Stromal cell of bone marrow (primary cell): ENCODE measurements around the gene EIF2B1.
A peak's percentile ranks its signal among the peaks of the same experiment; 100 is the strongest.

ENCODE experiments used
- DNase-seq: peaks from one replicate; pipeline ENCODE4 v3.0.0-alpha.2; 2012; ENCODE audit warnings: low read depth

Gene EIF2B1

DNA sequence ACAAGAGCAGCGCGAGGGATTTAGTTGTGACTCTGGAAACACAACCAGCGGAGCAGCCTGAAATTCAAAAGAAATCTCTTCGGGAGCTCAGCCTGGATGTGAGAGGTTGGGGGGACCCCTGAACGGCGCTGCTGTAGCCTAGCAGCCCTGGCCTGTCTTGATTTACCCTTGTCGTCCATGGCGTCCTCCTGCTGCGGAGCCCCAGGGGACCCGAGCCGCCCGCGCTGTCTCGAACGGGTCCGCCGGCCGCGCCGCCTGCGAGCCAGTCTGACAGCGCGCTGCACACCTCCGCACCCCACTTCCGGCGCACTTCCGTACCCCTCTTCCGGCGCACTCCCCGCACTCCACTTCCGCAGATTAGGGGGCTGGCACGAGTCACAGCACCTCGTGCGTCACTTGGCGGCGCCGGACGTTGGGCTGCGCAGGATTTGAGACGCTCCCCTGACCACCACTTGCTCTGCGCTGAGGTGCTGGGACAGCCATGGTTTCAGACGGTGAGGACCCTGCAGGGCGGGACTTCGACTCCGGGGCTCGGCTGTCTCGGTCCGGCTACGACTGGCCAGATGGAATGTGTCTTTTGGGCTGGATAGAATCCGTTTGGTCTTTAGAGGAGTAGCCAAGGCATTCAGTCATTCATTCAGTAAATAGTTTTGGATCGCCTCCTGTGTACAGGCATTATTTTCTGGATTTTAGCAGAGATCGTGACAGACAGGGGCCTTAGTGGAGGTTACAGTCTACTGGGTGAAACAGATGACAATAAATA is at the start of gene EIF2B1, which contains the start of gene GTF2H3:
Gene EIF2B1 (minus strand): TSS at position 308 of the 763 bp plus-strand sequence. CDS start 129 bp downstream, at position 179.
Gene GTF2H3 (plus strand): TSS at position 451 of the 763 bp plus-strand sequence. CDS start 31 bp downstream, at position 482.
- DNase-seq = peak; percentile 93

DNA sequence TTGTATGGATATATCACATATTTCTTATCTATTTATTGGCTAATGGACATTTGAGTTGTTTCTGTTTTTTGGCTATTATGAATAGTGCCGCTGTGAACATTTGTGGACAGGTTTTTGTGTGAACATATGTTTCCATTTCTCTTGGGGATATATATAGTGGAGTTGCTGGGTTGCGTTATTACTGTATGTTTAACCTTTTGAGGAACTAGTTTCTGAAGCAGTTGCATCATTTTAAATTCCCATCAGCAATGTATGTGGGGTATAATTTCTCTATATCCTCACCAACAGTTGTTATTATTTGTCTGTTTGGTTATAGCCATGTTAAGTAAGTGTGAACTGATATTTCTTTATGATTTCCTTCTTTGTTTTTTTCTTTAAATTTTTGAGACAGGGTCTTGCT is 48.1 kb upstream of the EIF2B1 start:
- DNase-seq = no peak

DNA sequence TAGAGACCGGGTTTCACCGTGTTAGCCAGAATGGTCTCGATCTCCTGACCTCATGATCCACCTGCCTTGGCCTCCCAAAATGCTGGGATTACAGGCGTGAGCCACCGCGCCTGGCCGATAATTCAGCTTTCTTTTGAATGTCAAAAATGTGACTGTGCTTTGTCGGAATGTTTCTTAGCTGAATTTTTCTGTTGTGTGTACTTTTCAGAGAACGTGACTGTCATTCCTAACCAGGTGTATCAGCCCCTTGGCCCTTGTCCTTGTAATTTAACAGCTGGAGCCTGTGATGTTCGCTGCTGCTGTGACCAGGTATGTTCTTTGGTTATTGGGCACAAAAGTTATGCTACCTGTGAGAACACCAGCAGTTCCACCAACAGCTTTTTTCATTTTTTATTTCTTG is 45.5 kb upstream of the EIF2B1 start:
- no peak for DNase-seq

DNA sequence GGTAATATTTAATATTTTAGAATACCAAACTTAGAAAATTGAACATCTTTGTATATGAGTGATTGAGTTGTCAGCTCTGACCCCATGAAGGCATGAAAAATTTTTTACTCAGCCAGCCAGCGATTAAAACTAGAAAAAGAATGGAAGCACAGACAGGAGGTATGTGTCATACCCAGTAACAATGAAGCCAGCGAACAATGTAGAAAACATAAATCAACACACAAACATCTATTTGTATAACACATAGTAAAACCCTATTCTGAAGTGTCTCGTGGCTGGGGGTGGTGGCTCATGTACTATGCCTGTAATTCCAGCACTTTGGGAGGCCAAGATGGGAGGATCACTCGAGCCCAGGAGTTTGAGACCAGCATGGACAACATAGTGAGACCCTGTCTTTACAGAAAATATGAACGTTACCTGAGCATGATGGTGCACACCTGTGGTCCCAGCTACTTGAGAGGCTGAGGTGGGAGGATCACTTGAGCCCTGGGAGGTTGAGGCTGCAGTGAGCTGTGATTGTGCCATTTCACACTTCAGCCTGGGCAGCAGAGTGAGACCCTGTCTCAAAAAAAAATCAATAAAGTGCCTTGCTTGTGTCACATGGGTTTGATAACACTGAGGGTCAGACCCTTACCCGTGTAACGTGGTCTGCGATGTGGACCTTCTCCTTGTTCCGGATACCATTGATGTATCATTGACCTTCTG is 43.3 kb upstream of the EIF2B1 start:
- DNase-seq = no peak

DNA sequence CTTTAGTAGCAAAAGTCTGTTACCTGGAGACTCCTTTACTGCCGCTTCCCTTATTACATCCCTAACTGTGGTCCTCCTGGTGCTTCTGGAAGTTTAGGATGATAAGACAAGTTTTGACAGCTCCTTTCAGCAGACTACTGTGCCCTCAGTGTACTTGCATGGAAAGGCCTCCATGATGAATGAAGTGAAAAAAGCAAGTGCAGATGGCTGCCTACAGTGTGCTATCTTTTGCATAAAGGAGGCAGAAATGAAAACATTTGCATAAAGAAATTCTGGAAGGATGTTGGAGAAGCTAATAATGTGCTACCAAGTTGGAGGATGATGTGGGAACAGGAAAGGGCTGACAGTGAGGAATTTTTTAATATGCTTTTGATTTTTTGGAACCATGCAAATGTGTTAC is 42.0 kb upstream of the EIF2B1 start:
- no peak for DNase-seq

DNA sequence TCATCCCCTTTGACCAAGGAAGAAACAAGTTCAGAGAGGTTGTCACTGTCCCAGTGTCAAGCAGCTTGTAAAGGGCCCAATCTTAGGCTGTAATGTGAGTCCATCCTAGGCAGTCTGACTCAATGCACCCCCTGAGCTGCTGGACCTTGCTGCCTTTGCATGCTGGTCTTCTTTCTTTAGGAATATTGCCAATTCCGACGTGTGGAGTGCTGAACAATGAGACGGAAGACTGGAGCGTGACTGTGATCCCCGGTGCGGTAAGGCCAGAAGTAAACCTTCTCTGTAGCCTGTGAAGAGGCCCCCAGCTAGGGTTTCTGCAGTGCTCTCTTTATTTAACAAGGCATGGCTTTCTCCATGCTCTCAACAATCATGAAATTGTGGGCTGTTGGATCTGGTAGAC is 38.4 kb upstream of the EIF2B1 start:
- no peak for DNase-seq

DNA sequence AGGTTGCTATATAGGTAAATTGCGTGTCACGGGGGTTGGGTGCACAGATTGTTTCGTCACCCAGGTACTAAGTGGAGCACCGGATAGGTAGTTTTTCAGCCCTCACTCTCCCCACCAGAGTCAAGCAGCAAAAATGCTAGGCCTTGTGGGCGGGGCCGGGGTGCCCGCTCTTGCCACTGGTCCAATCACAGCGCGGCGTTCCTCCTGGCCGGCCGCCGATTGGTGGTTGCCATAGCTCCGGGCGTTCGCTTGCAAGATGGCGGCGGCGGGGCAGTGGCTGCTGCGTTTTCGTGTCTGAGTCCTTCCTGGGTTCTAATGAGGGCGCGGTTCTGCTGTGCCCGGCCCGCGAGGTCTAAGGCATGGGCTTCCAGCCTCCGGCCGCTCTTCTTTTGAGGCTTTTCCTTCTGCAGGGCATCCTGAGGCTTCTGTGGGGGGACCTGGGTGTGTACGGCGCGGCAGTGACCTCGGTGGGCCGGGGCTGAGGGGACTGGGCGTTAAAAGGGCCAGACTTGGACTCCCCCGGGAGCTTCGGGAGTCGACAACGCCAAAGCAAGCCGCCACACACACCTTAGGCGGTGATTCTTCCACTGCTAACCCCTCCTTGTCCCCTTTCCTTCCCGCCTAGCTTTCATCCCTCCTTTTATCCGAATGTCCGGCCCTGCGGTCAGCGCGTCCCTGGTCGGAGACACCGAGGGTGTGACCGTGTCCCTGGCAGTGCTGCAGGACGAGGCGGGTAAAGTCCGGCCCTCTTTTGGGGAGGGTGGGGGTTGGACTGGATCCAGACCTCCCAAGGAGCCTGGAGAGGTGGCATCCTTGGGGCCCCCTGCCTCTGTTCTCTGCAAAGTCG is 37.6 kb upstream of the EIF2B1 start, which contains the start of gene TCTN2:
Gene TCTN2 (plus strand): TSS at position 232 of the 847 bp plus-strand sequence. CDS start 128 bp downstream, at position 360.
- DNase-seq = peak; percentile 88

DNA sequence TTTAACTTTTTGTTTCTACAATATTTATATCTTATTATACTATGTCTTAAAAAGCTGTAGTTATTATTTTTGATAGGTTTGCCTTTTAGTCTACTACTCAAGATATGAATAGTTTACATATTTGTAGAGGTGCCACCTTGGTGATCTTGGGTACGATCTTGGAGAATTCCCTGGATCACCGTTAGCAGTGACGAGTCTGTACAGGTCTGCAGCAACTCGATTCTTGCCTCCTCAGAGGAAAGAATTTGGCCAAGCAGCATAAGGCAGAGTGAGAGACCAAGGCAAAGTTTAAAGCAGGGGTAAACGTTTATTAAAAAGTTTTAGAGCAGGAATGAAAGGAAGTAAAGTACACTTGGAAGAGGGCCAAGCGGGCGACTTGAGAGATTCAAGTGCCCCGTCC is 34.3 kb upstream of the EIF2B1 start:
- no peak for DNase-seq

DNA sequence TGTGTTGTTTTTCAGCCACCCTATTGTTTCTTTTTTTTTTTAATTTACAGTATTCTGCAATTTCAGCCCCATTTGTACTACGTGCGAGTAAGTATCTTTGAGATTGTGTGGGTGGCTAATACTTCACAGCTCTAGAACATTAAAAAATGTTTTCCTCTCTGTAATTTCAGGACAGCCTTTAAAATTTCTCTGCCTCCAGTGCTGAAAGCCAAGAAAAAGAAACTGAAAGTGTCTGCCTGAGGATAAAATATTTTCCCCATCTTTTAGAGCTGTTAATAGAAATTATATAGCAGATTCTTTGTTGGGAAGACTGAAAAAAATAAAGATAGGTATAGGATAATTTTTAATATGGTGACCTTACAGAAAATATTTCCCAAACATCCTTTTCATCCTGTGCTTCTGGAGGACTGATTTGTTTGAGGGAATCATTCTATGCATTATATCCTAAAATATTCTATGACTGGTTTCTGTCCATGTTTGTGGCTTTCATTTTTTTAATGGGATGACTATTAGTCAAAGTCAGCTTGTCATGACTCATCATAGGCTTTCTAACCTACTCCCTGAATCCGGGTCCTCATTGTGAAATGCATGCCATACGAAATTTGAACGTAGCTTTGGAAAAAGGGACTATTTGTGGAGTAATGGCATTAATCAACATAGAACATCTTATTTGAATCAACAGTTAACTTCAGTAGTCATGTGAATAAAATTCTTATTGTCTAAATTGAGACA is 26.7 kb upstream of the EIF2B1 start:
- peak; percentile 92 for DNase-seq

DNA sequence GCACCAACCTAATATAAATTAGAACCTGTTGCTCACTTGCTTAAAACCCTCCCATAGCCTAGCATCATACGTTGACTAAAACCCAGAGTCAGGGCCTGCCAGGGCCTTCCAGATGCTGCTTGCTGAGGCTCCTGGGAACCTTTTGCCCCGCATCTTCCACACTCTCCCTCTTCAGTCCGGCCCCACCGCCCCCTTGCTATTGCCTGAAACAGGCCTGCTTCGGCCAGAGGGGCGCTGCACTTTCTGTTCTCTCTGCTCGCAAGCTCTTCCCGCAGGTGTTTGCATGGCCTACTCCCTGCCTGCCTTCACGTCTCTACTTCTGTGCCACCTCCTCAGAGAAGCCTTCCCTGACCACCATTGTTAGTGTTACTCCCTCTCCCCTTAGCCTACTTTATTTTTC is 23.7 kb upstream of the EIF2B1 start:
- DNase-seq = no peak

DNA sequence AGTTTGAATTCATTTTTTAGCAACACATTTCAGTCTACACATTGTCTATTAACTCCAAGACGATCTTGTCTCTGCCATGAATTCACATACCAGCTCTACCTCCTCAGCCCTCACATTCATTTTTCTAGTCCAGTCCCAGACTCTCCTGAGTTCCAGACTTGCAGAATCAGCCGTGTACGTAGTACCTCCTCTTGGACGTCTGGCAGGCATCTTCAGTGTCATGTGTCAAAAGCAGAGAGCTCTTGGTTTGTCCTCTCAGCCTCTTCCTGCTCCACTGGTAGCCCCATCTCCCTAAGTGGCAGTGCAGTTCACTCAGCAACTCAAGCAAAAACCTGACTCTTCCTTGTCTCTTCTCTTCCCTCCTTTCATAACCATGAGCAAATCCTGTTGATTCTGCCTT is 22.9 kb upstream of the EIF2B1 start:
- DNase-seq = no peak

DNA sequence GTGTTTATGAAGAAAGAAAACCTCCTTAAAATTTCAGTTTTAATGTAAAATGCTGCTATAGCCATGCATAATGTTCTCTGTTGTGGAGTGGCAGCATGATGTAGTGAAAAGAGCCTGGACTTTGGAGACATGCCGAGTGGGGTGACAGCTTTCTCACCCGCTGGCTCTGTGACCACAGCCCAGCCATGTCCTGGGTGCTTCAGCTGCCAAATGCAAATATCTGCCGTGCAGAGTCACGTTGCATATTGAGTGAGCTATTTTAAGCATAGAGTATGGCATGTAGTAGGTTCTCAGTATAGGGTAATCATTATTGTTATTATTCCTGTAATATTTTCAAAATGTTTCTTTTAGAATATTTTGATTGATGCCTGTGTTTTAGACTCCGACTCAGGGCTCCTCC is 21.9 kb upstream of the EIF2B1 start:
- no peak for DNase-seq

DNA sequence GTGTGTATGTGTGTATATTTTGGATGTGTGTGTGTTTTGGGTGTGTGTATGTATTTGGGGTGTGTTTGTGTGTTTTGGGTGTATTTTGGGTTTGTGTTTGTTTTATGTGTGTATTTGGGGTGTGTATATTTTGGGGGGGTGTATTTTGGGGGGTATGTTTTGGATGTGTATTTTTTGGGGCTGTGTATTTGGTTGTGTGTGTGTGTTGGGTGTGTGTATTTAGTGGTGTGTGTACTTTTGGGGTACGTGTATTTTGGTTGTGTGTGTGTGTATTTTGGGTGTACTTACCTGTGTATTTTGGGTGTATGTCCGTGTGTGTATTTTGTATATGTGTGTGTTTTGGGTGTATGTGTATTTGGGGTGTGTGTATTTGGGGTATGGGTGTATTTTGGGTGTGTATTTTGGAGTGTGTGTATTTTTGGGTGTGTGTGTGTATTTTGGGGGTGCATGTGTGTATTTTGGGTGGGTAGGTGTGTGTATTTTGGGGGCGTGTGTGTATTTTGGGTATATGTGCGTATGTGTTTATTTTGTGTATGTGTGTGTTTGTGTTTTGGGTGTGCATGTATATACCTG is 20.7 kb upstream of the EIF2B1 start:
- DNase-seq = no peak

DNA sequence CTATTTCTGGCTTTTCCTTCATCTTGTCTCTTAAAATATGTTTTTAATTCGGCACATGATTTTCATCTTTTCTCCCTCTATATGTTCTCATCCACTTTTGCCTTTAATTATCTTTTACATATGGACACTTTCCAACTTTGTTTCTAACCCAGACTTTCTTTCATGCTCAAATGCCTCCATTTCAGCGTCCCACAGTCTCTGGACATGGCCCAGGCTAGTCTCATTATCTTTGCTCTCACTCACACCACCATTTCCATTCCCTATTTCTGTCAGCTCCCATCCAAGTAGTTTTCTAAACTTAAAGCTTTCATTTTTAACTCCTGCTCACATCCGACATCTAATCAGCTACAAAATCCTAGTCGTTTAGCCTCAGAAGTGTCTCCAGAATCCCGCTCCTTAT is 14.9 kb upstream of the EIF2B1 start:
- DNase-seq = no peak

DNA sequence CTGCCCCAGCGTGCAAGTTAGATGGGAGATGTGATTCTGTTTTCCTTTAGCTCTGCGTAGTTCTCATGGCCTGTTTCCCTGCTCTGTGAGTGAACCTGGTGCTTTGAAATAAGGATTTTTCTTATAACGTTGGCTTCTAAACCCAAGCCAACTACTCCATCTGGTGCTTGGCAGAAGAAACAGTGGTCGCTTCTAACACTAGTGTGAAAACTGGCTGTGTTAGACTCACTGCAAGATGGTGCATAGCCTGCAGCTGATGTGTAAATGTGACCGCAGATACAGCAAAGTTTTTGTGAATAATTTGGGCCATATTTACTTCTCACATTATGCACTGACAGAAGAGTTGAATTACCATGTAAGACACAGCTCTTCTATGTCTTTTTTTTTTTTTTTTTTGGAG is 12.4 kb upstream of the EIF2B1 start:
- DNase-seq = no peak

DNA sequence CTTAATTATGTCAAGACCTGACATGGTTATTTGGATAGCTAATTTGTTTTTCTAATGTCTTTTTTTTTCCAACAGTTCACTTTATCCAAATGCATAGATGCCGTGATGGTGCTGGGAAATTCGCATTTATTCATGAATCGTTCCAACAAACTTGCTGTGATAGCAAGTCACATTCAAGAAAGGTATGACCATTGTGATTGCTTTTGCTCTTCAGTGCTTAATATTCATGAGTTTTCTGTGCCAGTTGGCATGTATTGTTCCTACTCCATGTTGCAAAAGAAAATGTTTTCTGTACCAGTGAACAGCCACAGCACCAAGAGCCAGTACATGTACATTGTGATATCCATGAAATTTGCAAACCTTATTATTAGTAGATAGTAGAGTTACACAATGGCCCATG is 11.9 kb upstream of the EIF2B1 start:
- no peak for DNase-seq

DNA sequence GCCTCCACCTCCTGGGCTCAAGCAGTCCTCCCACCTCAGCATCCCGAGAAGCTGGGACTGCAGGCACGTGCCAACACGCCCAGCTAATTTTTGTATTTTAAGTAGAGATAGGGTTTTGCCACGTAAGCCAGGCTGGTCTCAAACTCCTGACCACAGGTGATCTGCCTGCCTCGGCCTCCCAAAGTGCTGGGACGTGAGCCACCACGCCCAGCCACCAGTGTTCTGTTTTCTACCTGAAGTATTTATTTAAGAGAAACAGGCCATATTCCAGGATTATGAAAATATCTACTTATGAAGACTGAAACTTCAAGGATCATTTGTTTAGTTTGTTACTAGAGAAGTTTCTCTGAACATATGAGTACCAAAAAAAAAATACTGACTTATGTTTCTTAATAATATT is 10.4 kb upstream of the EIF2B1 start:
- DNase-seq = no peak

DNA sequence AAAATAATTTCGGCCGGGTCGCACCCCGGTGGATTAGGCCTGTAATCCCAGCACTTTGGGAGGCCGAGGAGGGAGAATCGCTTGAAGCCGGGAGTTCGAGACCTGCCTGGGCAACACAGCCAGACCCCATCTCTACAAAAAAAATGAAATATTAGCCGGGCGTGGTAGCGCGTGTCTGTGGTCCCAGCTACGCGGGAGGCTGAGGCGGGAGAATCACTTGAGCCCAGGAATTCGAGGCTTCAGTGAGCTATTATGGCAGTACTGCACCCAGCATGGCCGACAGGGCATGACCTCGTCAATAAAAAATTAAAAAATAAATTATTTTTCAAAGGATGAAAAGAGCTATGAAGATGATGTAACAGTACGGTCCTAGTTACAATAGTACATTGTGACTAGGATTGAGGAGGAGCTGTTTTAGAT is 666 bp upstream of the EIF2B1 start:
- DNase-seq = no peak

DNA sequence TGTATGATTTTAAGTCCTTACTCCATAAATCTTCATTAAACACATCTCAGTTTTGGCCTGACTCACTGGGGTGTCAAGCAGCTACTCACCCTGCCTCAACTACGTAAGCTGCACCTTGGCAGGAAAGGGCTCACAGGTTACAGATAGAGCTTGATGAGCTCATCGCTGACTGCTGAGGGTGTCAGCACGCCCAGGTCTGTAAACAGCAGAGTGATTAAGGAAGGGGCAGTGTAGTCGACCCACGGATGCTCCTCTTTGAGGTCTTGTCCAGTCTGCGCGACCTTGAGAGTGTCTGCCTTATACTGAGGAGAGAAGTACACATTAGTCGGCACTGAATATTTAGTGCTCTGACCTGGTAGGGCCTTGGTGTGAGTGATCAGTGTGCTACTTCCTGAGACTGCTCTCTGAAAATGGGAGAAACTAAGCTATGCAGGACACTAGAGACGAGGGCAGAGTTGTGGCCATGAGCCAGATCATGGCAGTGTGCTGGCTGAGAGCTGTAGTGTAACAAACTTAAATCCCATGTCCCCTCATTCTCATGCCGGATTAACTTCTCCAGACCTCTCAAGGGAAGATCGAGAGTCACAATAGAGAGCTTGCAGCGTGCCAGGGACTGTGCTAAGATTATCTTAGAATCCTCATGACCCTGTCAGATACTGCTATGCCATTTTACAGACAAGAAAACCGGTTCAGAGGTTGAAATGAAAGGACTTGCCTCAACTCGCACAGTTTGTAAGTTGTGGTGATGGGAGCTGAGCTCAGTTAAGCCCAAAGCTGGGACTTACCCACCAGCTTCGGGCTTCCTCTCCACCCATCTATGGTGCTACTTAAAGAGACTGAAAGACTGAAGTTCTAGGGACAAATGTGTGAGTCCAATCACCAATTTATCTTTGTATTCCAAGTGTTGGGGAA is 11.6 kb downstream of the EIF2B1 start:
- no peak for DNase-seq

DNA sequence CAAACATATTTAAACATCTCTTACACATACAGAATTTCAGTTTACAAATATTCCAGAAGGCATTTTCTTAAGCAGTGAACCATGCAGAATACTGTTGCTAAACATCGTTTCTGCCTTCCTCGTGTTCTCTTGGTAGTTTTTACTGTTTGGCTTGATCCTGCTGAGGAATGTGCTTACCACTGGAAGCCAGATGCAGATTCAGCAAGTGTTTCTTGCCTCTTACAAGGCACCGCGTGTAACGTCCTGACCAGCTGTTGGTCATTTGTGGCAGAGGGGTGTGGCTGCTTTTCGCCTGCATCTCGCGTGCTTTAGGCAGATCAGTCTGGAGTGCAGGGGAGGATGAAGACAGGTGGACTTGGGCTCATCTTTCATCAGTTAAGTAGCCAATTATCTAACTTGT is 12.4 kb downstream of the EIF2B1 start:
- DNase-seq = no peak
